Measurements from ENCODE around the gene VPS8. TPM values are rescaled to one million over a fixed set of nuclear protein-coding genes. Genes with fewer than 3 reads are reported as not detected.

The VPS8 gene
- total and polyA plus RNA-seq, 4 experiments from 2014 or later = 23.0 to 85.9 (median 60.2) TPM

GRCh38 chr3:185089751-185090150 is 277.8 kb downstream of the VPS8 start:
- CTCF ChIA-PET (ENCODE audit: partially characterized antibody) = no interaction called here
- H3K27ac ChIP-seq (ENCODE audit: low read depth, low read length) = no peak overlapping the region
- POLR2A ChIA-PET (ENCODE audit: partially characterized antibody) = no interaction called here
- intact Hi-C loops (cut with micrococcal nuclease) = no loop called here
- H3K27me3 Mint-ChIP-seq = peaks cover 6 to 17% of the 10 kb centered on the region in 2 donors
- no peak overlapping the region for H3K4me3 ChIP-seq (ENCODE audit: low read length in 2 of 2)
- no peaks in the 10 kb centered on the region for H3K27me3 ChIP-seq (ENCODE audit: insufficient read depth, low read length)
- H3K9me3 ChIP-seq (ENCODE audit: control insufficient read depth in 1 of 2, low read length in 2 of 2) = no peaks in the 10 kb centered on the region
- no peaks in the 10 kb centered on the region for H3K9me3 Mint-ChIP-seq
- no peak for DNase-seq
- no peaks in the 10 kb centered on the region for H3K36me3 Mint-ChIP-seq
- no peaks in the 10 kb centered on the region for H3K4me1 ChIP-seq (ENCODE audit: insufficient read depth, low read length)
- no peaks in the 10 kb centered on the region for H3K4me1 Mint-ChIP-seq
- H3K4me3 Mint-ChIP-seq = no peak overlapping the region
- no peaks in the 10 kb centered on the region for H3K36me3 ChIP-seq (ENCODE audit: insufficient read depth, low read length)
- H3K27ac Mint-ChIP-seq = no peak overlapping the region

- Mint-ChIP-seq H3K9me3 (no peaks in the 10 kb centered on the region), H3K27me3 (peaks cover 6 to 17% of the 10 kb centered on the region in 2 donors), H3K27ac (no peak overlapping the region), H3K4me1 (no peaks in the 10 kb centered on the region), H3K36me3 (no peaks in the 10 kb centered on the region), H3K4me3 (no peak overlapping the region)
- Histone ChIP-seq H3K27ac (ENCODE audit: low read depth, low read length) (no peak overlapping the region), H3K4me1 (ENCODE audit: insufficient read depth, low read length) (no peaks in the 10 kb centered on the region), H3K36me3 (ENCODE audit: insufficient read depth, low read length) (no peaks in the 10 kb centered on the region), H3K27me3 (ENCODE audit: insufficient read depth, low read length) (no peaks in the 10 kb centered on the region), H3K4me3 (ENCODE audit: low read length in 2 of 2) (no peak overlapping the region), H3K9me3 (ENCODE audit: control insufficient read depth in 1 of 2, low read length in 2 of 2) (no peaks in the 10 kb centered on the region)
- no peak for DNase-seq
- ChIA-PET POLR2A (ENCODE audit: partially characterized antibody) (no interaction called here), CTCF (ENCODE audit: partially characterized antibody) (no interaction called here)
- intact Hi-C loops (cut with micrococcal nuclease) = no loop called here
Measured at GRCh38 chr3:185090811-185091210, 278.8 kb downstream of the VPS8 start.

DNA sequence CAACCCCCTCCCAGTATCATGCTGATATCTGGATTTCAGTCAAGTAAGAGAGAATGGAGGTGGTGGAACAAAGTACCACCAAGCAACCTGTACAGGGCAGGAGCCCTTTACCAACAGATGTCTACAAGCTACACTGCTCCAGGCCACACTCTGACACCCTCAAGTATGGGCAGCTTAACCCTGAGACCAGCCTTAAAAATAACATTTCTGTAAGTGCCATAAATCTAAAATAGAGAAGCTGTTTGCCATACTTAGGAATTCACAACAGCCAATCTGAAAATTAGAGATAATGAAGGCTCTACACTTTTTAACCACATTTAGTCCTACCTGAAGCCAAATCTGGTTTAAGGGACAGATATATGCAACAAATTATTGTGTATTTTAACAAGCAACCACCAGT is 281.1 kb downstream of the VPS8 start:
- no peaks in the 10 kb centered on the region for H3K9me3 ChIP-seq (ENCODE audit: control insufficient read depth in 1 of 2, low read length in 2 of 2)
- no peak overlapping the region for H3K27ac Mint-ChIP-seq
- ChIA-PET CTCF (ENCODE audit: partially characterized antibody) (no interaction called here), POLR2A (ENCODE audit: partially characterized antibody) (no interaction called here)
- H3K4me1 ChIP-seq (ENCODE audit: insufficient read depth, low read length) = no peaks in the 10 kb centered on the region
- H3K27me3 ChIP-seq (ENCODE audit: insufficient read depth, low read length) = no peaks in the 10 kb centered on the region
- H3K27ac ChIP-seq (ENCODE audit: low read depth, low read length) = no peak overlapping the region
- intact Hi-C loops (cut with micrococcal nuclease) = no loop called here
- peaks cover 7 to 21% of the 10 kb centered on the region in 2 donors for H3K27me3 Mint-ChIP-seq
- no peak overlapping the region for H3K4me3 ChIP-seq (ENCODE audit: low read length in 2 of 2)
- no peaks in the 10 kb centered on the region for H3K36me3 ChIP-seq (ENCODE audit: insufficient read depth, low read length)
- H3K4me3 Mint-ChIP-seq = no peak overlapping the region
- no peak for DNase-seq
- no peaks in the 10 kb centered on the region for H3K36me3 Mint-ChIP-seq
- no peaks in the 10 kb centered on the region for H3K4me1 Mint-ChIP-seq
- H3K9me3 Mint-ChIP-seq = no peaks in the 10 kb centered on the region

DNA sequence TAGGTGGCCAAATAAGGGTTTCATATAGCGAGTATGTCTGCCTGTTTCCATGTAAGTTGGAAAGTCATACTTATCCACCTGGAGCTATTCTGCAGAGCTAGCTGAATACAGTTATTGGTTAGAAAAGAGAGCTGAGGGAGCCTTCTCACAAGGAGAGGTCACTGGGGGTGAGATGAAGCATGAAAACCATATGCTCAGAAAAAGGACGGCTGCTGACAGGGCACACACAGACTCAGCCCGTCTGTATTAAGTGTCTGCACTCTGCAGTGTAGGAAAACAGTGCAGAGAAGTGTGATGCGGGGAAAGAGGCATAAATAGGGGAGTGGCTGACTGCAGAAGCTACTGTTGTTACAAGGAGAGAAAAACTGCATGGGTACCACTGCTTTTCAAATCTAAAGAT is 282.7 kb downstream of the VPS8 start:
- Histone ChIP-seq H3K4me1 (ENCODE audit: insufficient read depth, low read length) (no peaks in the 10 kb centered on the region), H3K36me3 (ENCODE audit: insufficient read depth, low read length) (no peaks in the 10 kb centered on the region), H3K27ac (ENCODE audit: low read depth, low read length) (no peak overlapping the region), H3K27me3 (ENCODE audit: insufficient read depth, low read length) (no peaks in the 10 kb centered on the region), H3K9me3 (ENCODE audit: control insufficient read depth in 1 of 2, low read length in 2 of 2) (no peaks in the 10 kb centered on the region), H3K4me3 (ENCODE audit: low read length in 2 of 2) (no peak overlapping the region)
- Mint-ChIP-seq H3K4me3 (no peak overlapping the region), H3K4me1 (no peaks in the 10 kb centered on the region), H3K9me3 (peaks cover 0 to 3% (median 0%) of the 10 kb centered on the region in 8 donors), H3K27me3 (peaks cover 14 to 26% of the 10 kb centered on the region in 2 donors), H3K27ac (no peak overlapping the region), H3K36me3 (no peaks in the 10 kb centered on the region)
- ChIA-PET POLR2A (ENCODE audit: partially characterized antibody) (no interaction called here), CTCF (ENCODE audit: partially characterized antibody) (no interaction called here)
- no peak for DNase-seq
- intact Hi-C loops (cut with micrococcal nuclease) = no loop called here

Other genes starting within 250 kb of the VPS8 start
- gene MAGEF1, start 100.1 kb upstream of the VPS8 start, total RNA-seq = 10 to 100 TPM; 16.4 to 16.5 TPM
- gene MAGEF1, start 100.1 kb upstream of the VPS8 start, polyA plus RNA-seq = 10 to 100 TPM; 15.5 to 20.1 TPM